Hepatocyte (in vitro differentiated cells): ENCODE measurements around the gene CDH12.

Experiments used
- CTCF ChIP-seq: fragments of 200-600 bp; sonication (generic); IDR thresholded peaks from 2 replicates; pipeline ENCODE4 v1.5.1; 2016; ENCODE audit warnings: antibody characterized with exemption, mild to moderate bottlenecking; ENCODE audit not compliant: poor library complexity
- EZH2 ChIP-seq: fragments of 200-600 bp; sonication (generic); IDR thresholded peaks from 2 replicates; pipeline ENCODE4 v1.6.1; 2016; ENCODE audit warnings: antibody characterized with exemption, mild to moderate bottlenecking, borderline replicate concordance

DNA sequence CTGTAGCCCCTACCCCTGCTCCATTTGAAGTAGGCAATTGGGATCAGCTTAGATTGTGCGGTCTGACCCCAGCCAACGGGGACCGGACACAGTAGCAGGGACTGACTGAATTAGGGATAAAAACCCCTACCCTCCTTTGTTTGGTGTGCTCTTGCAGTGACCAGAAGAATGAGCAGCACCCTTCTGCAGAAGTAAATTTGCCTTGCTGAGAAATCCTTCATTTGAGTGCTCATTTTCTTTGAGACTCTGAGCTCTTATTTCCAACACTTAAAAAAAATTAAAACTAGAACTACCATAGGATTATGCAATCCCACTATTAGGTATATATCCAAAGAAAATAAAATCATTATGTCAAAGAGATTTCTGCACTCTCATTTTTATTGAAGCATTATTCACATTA, 560.0 kb downstream of the CDH12 start:
- TF ChIP-seq CTCF = no peak
- TF ChIP-seq EZH2 = no peak
